ENCODE data around the gene RNF144A.

DNA sequence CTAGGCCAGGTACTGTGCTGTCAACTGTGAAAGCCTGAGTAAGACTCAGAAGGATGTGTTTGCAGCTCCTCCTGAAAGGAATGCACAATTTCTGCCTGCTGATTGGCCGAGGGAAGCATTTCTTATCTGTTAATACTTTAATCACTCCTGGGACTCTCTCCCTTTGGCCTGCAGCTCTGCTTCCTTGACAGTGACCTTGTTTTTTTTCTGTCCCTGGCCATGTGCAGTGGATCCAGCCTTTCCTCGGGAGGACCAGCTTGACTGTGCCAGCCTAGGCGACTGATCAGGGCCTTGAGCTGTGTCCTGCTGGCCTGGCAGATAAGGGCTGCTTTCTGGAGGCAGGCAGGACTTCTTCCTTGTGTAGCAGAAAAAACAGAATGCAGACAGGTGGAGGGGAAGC, 10.0 kb downstream of the RNF144A start:
- no peak for TF ChIP-seq EZH2 (IDR thresholded peaks at IDR 0.05; ENCODE audit: borderline replicate concordance, low read depth, low read length, poor library complexity, severe bottlenecking)
- no peak for TF ChIP-seq CTCF (conservative IDR thresholded peaks at IDR 0.05; ENCODE audit: low read depth, low read length)

All from A673 (cell line).